GM18951 (cell line): ENCODE data around the gene DCAF4.

Source experiments
- POLR2A ChIP-seq: IDR thresholded peaks from 4 replicates; pipeline ENCODE4 v1.6.1; 2011; ENCODE audit warnings: mild to moderate bottlenecking; ENCODE audit not compliant: insufficient read length, insufficient read depth; ENCODE audit errors: extremely low read depth
- in situ Hi-C: fragments of 300-500 bp; cut with MboI; formaldehyde crosslinking; loops from one replicate; pipeline ENCODE4 v1.12.0; 2022; ENCODE audit warnings: low sequenced_read_pairs, mixed read lengths, inconsistent platforms; ENCODE audit not compliant: unreplicated experiment

The DCAF4 gene

GRCh38 chr14:72904840-72905561 lies 21.3 kb upstream of the DCAF4 start:
- in situ Hi-C loops, result no loop called here
- no peak for TF ChIP-seq POLR2A

GRCh38 chr14:72906316-72906715 lies 19.9 kb upstream of the DCAF4 start:
- in situ Hi-C loops, result no loop called here
- no peak for TF ChIP-seq POLR2A

GRCh38 chr14:72906879-72907278 lies 19.4 kb upstream of the DCAF4 start:
- no peak for TF ChIP-seq POLR2A
- in situ Hi-C loops, result no loop called here

GRCh38 chr14:72907886-72908285 lies 18.4 kb upstream of the DCAF4 start:
- in situ Hi-C loops, result no loop called here
- TF ChIP-seq POLR2A, result no peak

GRCh38 chr14:72909163-72909562 lies 17.1 kb upstream of the DCAF4 start:
- no peak for TF ChIP-seq POLR2A
- in situ Hi-C loops, result no loop called here

GRCh38 chr14:72913809-72914208 lies 12.5 kb upstream of the DCAF4 start:
- no peak for TF ChIP-seq POLR2A
- in situ Hi-C loops, result no loop called here

- in situ Hi-C loops, result no loop called here
- no peak for TF ChIP-seq POLR2A
These were observed 10.1 kb upstream of the DCAF4 start for GRCh38 chr14:72916174-72916573.

GRCh38 chr14:72917094-72917802 lies 9.0 kb upstream of the DCAF4 start:
- in situ Hi-C loops, result no loop called here
- TF ChIP-seq POLR2A, result no peak

GRCh38 chr14:72920008-72920407 lies 6.3 kb upstream of the DCAF4 start:
- TF ChIP-seq POLR2A, result no peak
- in situ Hi-C loops, result no loop called here

GRCh38 chr14:72921396-72921795 lies 4.9 kb upstream of the DCAF4 start:
- in situ Hi-C loops, result no loop called here
- TF ChIP-seq POLR2A, result no peak

- TF ChIP-seq POLR2A, result no peak
- in situ Hi-C loops, result no loop called here
These were observed 1.9 kb upstream of the DCAF4 start for GRCh38 chr14:72924337-72924736.

- no peak for TF ChIP-seq POLR2A
- in situ Hi-C loops, result no loop called here
These were observed 999 bp upstream of the DCAF4 start for GRCh38 chr14:72925171-72925759.

- in situ Hi-C loops, result no loop called here
- no peak for TF ChIP-seq POLR2A
These were observed 411 bp upstream of the DCAF4 start for GRCh38 chr14:72925815-72926291.

GRCh38 chr14:72928872-72929271 lies 2.6 kb downstream of the DCAF4 start:
- in situ Hi-C loops, result no loop called here
- no peak for TF ChIP-seq POLR2A
